ENCODE results near the gene ASS1.

The ASS1 gene

DNA sequence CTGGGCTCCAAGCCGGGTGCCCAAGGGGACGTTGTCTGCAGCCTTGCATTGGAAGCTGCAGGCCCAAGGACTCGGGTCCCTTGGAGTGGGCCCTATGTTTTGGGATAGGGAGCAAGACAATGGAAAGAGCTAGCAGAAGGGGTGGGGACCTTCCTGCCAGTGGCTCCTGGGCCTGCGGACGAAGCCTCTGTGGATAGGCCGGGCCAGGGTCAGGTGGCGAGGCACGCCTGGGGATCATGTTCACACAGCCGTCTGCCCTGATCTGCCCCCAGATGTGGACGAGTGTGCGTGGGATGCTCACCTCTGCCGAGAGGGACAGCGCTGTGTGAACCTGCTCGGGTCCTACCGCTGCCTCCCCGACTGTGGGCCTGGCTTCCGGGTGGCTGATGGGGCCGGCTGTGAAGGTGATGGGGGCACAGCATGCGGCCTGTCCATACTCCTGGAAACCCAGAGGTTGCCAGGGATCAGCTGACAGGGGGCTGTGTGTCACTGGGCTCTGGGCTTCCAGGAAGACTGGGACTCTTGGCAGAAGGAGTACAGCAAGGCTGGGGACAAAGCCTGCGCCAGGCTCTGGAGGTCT is 16.6 kb upstream of the ASS1 start:
- CTCF ChIA-PET = interaction anchor here (2.4 kb wide), 1 partner anchor 9 kb away, joined by 11 read pairs; no protein-coding TSS in a partner anchor
- TF ChIP-seq CTCF (IDR thresholded peaks at IDR 0.05; ENCODE audit: insufficient read depth, low read length, missing control alignments) = no peak
- H3K4me3 ChIP-seq (ENCODE audit: low read depth, low read length) = no peak overlapping the region
- POLR2A ChIA-PET = no interaction called here
- no peak for DNase-seq (ENCODE audit: low read depth, low spot score)

GRCh38 chr9:130429381-130429780 is 15.4 kb upstream of the ASS1 start:
- H3K4me3 ChIP-seq (ENCODE audit: low read depth, low read length) = no peak overlapping the region
- ChIA-PET POLR2A (no interaction called here), CTCF (no interaction called here)
- TF ChIP-seq CTCF (IDR thresholded peaks at IDR 0.05; ENCODE audit: insufficient read depth, low read length, missing control alignments) = no peak
- DNase-seq (ENCODE audit: low read depth, low spot score) = no peak

DNA sequence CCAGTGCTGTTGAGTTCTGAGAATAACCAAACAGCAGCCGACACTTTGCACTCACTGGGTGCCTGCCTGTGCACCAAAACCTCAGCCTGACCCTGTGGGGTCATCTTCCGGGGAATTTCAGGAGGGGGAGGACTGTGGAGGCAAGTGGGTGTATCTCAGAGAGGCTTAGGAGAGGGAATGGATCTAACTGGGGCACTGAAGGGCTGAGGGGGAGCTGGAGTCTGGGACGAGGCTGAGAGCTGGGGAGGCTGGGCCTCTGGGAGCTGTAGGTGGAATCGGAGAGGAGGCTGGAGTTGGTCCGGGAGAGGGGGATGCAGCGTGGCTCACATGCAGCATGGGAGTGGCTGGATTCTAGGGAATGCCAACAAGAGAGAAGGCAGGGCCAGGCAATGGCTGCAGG is 14.9 kb upstream of the ASS1 start:
- CTCF ChIA-PET = no interaction called here
- no peak for TF ChIP-seq CTCF (IDR thresholded peaks at IDR 0.05; ENCODE audit: insufficient read depth, low read length, missing control alignments)
- POLR2A ChIA-PET = no interaction called here

GRCh38 chr9:130430232-130430631 is 14.5 kb upstream of the ASS1 start:
- ChIA-PET POLR2A (no interaction called here), CTCF (no interaction called here)
- H3K4me3 ChIP-seq (ENCODE audit: low read depth, low read length) = no peak overlapping the region
- no peak for DNase-seq (ENCODE audit: low read depth, low spot score)
- TF ChIP-seq CTCF (IDR thresholded peaks at IDR 0.05; ENCODE audit: insufficient read depth, low read length, missing control alignments) = no peak

More for the DNA sequence above, 14.9 kb upstream of the ASS1 start:
- DNase-seq (ENCODE audit: low read depth, low spot score) = no peak
- H3K4me3 ChIP-seq (ENCODE audit: low read depth, low read length) = no peak overlapping the region

DNA sequence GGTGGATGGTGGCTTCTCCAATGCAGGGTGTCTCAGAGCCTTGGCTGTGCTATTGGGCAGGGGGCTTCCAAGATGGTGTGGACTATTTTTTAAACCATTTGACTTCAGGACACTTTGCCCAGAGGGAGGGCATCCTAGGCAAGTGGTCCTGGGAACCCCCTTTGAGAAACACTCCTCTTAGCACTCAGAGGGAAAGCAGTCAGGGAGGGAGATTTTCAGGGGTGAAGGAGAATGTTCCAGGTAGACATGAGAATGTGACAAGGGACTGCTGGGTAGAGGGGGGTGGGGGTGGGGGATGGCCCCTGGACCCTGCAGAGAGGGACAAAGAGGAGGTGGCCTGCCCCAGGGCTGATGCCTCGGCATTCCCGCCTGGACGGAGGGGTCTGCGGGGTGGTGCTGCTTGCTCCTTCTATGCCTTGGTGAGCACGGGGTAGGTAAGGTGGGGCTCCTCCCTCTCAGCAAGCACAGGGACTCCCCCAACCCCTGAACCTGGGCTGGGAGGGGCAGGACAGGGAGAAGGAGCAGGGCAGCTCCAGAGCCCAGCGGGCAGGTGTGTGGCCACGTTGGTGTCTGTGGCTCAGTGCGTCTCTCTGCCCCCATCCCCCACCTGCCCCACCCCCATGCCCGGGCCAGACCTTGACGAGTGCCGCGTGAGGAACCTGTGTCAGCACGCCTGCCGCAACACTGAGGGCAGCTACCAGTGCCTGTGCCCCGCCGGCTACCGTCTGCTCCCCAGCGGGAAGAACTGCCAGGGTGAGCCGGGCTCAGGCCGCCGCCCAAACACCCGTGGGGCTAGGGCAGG is 13.8 kb upstream of the ASS1 start:
- ChIA-PET CTCF (interaction anchor here (1.2 to 1.6 kb wide), 2 partner anchors 9 to 251 kb away, joined by 3 to 6 read pairs; no protein-coding TSS in a partner anchor), POLR2A (no interaction called here)
- DNase-seq (ENCODE audit: low read depth, low spot score) = no peak
- TF ChIP-seq CTCF (IDR thresholded peaks at IDR 0.05; ENCODE audit: insufficient read depth, low read length, missing control alignments) = no peak
- no peak overlapping the region for H3K4me3 ChIP-seq (ENCODE audit: low read depth, low read length)

GRCh38 chr9:130431536-130432303 is 13.0 kb upstream of the ASS1 start:
- no peak for TF ChIP-seq CTCF (IDR thresholded peaks at IDR 0.05; ENCODE audit: insufficient read depth, low read length, missing control alignments)
- H3K4me3 ChIP-seq (ENCODE audit: low read depth, low read length) = no peak overlapping the region
- ChIA-PET POLR2A (no interaction called here), CTCF (interaction anchor here (1.2 to 2.7 kb wide), 3 partner anchors 8 to 251 kb away, joined by 3 to 13 read pairs (median 6); no protein-coding TSS in a partner anchor)
- no peak for DNase-seq (ENCODE audit: low read depth, low spot score)

Measured in AG04449 (cell line).